Coronary artery (tissue), 2 donors: Measurements from ENCODE around the gene KCNC4.

Experiments used
- DNase-seq: peaks from one replicate; pipeline ENCODE4 v3.0.0-alpha.2; 2017; ENCODE audit warnings: low spot score
- H3K27ac ChIP-seq, 2 donors: fragments of 200-600 bp; sonication (generic); one replicate each; pipeline ENCODE4 v1.5.1; 2016 to 2019
- H3K4me3 ChIP-seq: fragments of 200-600 bp; sonication (generic); 2 replicates; pipeline ENCODE4 v1.5.1; 2016; ENCODE audit warnings: mild to moderate bottlenecking, moderate library complexity
- CTCF ChIP-seq: fragments of 200-600 bp; sonication (generic); IDR thresholded peaks from one replicate; pipeline ENCODE4 v1.5.1; 2019; ENCODE audit warnings: antibody characterized with exemption

The KCNC4 gene

GRCh38 chr1:110223581-110223980, 13.5 kb downstream of the KCNC4 start:
- TF ChIP-seq CTCF, result no peak
- no peak for DNase-seq
- H3K4me3 ChIP-seq, result no peak overlapping the region
- H3K27ac ChIP-seq, result no peak overlapping the region

GRCh38 chr1:110224240-110224995, 14.3 kb downstream of the KCNC4 start:
- no peak for TF ChIP-seq CTCF
- no peak for DNase-seq
- H3K27ac ChIP-seq, result no peak overlapping the region
- H3K4me3 ChIP-seq, result no peak overlapping the region

GRCh38 chr1:110225212-110225611, 15.1 kb downstream of the KCNC4 start:
- no peak for TF ChIP-seq CTCF
- Histone ChIP-seq H3K27ac (no peak overlapping the region), H3K4me3 (no peak overlapping the region)
- no peak for DNase-seq

GRCh38 chr1:110225756-110226404, 15.8 kb downstream of the KCNC4 start:
- Histone ChIP-seq H3K27ac (no peak overlapping the region), H3K4me3 (no peak overlapping the region)
- no peak for TF ChIP-seq CTCF
- no peak for DNase-seq

- TF ChIP-seq CTCF, result no peak
- no peak for DNase-seq
- H3K4me3 ChIP-seq, result no peak overlapping the region
- H3K27ac ChIP-seq, result no peak overlapping the region
These were observed 17.7 kb downstream of the KCNC4 start for GRCh38 chr1:110227774-110228173.

- TF ChIP-seq CTCF, result no peak
- Histone ChIP-seq H3K4me3 (no peak overlapping the region), H3K27ac (no peak overlapping the region)
- no peak for DNase-seq
These were observed 18.3 kb downstream of the KCNC4 start for GRCh38 chr1:110228381-110228780.

GRCh38 chr1:110228869-110229268, 18.8 kb downstream of the KCNC4 start:
- TF ChIP-seq CTCF, result no peak
- DNase-seq, result no peak
- Histone ChIP-seq H3K4me3 (no peak overlapping the region), H3K27ac (no peak overlapping the region)
